T-helper 2 cell treated with Interferon-gamma antibody and Interleukin-4, amounts not matched to agents 100 ng/mL and 5 ng/mL, for 36 hours (primary cell): ENCODE measurements around the gene TLE3. TPM values are rescaled to one million over a fixed set of nuclear protein-coding genes. Genes with fewer than 3 reads are reported as not detected.

Experiments
- intact Hi-C: fragments of 100-400 bp; cut with micrococcal nuclease; formaldehyde crosslinking; loops from one replicate; pipeline ENCODE4 v1.15.1; 2023
- total RNA-seq: library from RNA; stranded (reverse); gene quantifications from 2 replicates; pipeline ENCODE4 v1.2.3, GENCODE V29; 2022

Gene TLE3
- total RNA-seq, 1 donor from 2014 or later = 58.4 TPM

DNA sequence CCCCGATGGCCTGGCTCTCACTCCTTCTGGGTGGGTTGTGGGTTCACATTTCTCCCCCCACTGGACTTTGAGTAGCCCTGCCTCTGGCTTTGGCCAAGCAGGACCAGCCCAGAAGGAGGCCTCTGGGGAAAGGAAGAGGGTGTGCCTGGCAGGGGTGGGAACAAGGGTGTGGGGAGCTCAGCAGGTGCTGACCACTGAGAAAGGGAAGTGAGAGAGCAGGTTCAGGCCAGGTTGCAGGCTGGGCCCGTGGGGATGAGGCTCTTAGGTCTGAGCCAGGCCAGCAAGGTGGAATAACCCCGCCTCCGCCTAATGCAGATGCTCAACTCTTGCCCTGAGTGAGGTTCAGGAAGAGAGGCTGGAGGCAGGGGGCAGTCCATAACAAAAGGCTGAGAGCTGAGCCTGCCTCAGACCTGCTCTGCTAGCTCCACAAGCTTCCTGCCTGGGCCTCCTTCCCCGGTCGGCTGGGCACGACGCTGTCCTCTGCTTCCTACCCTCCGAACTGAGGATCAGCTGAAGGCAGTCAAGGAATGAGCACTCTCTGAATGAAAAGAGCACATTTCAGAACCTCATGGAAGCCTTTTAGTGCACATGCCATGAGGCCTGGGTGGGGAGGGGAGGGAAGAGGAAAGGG, 82.7 kb downstream of the TLE3 start:
- intact Hi-C loops = no loop called here

DNA sequence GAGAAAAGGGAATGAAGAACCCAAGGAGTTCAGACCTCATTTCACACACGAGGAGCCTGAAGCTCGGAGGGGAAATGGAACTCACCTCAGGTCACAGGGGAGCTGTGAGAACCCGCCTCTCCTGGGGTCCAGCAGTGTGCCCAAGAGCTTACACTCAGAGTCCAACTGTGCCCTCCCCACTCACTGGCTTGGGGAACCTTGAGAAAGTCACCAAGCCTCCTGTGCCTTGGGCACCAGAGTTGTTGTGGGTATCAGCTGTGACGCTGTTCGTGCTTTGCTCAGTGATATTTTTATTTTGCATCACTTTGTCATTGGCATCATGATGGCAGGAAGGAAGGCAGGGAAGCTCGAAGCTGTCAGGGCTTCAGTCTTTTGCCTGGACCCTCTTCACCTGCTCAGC, 83.4 kb downstream of the TLE3 start:
- intact Hi-C loops = no loop called here

DNA sequence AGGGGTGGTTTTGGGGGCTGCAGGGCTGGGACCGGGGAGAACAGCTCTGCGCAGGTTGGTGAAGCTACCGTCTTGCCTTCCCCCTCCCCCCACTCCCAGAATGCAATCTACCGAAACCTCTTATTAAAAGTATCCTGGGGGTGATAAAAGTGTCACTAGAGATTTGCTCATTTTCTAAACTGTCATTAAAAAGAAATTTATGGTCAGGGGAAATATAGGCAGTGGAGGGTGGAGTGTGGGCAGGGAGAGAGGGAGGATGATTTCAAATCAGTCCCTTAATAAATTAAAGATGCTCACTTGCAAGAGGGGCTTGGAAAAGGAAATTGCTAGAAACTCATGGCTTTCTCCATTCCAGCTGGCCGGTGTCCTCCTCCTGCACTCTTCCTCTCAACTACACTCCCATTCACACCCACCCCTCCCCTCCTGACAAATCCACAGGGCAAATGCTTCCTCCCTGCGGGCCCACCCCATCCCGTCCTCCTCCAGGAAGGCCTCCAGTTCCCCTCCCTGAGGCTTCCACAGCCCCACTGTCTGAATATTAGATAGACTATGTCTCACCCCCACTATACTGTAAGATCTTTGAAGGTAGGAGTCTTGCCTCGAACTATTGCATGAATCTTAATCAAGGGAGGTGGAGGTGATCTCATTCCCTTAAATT, 83.9 kb downstream of the TLE3 start:
- intact Hi-C loops = no loop called here

DNA sequence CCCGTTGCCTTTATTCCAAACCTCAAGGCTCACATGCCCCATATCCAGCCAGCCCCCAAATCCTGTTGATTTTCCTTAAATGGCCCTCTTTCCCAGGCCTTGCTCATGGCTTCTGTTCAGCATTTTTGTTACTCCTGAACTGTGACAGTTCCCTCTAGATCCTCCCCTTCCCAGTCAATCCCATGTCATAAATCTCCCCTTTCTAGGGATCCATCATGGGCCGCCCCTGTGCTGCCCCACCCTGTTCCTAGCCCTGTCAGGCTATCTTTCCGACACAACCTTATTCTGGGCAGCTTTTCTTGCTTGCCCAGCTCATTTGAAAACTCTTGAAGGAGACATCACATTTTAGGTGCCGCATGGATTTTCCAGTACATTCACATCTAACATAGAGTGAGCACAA, 84.8 kb downstream of the TLE3 start:
- intact Hi-C loops = no loop called here

DNA sequence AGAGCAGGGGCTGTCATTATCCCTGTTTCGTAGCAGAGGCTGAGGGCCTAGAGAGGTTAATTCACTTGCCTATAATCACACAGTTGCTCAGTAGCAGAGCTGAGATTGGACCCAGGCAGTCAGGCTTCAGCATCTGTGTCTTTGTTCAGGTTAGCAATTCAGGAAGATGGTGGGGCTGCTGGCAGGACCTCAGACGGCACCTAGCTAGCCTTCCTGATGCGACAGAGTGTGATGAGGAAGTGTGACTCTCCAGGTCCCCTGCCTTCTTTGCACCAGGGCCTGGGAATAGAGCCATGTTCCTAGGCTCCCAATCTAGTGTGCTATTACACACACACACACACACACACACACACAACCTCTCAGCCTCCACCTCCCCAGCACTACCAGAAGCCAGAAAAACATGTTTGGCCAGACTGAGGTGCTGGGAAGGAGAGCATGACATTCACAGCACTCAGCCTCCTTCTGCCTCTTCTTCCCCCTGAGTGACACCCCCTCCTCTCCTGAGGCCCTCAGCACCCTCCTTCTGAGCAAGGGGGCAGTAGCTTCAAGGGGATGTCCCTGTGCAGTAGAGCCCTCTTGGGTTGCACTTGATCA, 88.9 kb downstream of the TLE3 start:
- intact Hi-C loops = no loop called here

DNA sequence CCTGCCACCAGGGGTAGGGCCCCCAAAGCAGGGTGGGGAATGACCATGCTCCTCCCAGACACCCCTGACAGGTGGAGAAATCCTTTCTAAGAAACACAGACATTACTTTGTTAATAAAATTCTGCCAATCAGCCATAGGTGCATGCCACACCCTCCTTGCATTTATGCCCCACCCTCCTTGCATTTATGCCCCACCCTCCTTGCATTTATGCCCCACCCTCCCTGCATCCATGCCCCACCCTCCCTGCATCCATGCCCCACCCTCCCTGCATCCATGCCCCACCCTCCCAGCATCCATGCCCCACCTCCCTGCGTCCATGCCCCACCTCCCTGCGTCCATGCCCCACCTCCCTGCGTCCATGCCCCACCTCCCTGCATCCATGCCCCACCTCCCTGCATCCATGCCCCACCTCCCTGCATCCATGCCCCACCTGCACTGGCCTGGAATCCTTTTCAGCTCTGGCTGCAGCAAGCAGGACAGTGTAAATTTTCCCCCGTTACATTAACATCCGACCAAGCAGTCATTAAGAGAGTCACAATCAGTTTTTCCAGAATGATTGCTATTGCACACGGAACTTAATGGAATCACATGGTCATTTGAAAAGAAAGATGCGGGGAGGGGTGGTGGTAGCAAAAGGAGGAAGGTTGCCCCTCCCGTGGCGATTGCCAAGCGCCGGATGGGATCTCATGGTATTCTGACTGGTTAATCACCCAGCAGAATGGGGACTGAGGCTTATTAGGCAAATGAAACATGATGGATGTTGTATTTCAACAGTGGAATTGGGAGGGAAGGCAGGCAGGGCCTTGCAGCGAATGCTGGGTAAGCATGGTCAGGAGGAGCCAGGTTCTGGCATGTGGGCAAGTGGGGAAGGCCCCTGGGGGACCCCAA, 91.2 kb downstream of the TLE3 start:
- intact Hi-C loops = no loop called here

DNA sequence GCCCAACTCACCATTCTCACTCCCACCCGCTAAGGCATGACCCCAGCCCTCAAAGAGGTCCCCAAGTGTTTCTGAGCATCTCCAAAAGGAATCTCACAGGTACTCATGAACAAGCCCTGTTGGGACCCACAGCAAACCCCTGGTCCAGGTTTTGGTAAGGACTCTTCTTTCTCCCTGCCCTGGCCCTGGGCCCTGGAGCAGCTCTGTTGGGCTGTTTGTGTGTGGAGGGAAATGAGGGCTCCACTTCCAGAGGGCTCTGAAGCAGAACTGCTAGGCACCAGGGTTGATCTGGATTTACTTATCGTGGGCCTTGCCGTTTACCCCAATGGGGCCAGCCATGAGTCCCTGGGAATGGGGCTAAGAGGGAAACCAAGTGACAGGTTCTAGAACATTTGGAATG, 92.9 kb downstream of the TLE3 start:
- intact Hi-C loops = no loop called here

DNA sequence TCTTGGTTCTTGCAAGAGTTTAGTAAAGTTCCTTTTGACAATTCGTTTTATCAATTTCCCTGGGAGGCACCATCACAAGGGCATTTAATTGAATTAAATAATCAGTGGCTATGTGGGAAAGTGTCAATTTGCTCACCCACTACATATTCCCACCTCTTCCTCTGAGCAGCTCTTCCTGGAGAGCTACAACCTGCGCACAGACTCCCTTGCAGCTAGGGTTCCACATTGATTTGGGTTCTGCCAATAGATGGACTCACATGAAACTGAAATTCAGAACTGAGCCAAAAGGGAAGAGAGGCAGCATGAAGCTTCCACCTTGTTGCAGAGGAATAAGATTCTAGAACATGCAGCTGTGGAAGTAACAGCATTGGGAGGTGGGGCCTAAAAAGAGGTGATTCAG, 94.8 kb downstream of the TLE3 start:
- intact Hi-C loops = no loop called here

DNA sequence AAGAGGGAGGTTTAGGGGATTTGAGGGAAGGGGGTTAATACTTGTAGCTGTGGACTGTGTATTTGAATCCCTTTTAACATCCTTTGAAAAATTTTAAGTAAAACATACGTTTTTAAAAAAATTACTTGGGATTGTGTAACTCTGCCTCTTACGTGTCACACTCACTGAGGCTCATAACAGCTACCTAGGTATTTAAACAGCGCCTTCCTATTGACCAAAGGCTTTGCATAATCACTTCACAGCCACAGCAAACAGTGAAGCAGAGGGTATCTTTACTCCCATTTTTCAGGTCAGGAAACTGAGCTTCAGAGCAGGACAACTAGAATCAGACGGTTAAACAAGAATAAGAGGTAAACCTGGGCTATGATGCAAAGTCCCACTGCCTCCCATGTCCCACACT, 95.9 kb downstream of the TLE3 start:
- intact Hi-C loops = no loop called here

DNA sequence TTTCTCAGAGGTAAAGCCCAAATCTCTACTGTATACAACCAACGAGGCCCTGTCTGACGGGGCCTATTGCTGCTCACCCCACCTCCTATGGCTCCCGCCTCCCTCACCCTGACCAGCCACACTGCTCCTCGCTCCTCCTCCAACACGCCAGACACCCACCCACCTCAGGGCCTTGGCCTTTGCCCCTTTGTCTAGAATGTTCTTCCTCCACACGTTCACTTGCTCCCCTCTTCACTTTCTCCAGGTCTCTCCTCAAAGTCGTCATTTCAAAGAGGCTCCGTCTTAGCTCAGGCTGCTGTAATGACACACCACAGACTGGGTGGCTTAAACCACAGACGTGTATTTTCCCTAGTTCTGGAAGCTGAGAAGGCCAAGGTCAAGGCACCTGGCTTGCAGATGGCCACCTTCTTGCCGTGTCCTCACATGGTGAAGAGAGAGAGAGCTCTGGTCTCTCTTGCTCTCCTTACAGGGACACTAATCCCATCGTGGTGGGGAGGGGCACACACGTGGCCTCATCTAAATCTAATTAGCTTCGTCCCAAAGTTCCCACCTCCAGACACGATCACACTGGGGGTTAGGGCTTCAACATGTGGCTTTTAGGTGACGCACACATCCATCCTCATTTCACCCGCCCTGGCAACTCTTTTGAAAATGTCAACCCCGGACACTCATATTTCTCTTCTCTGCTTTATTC, 98.2 kb downstream of the TLE3 start:
- intact Hi-C loops = no loop called here

DNA sequence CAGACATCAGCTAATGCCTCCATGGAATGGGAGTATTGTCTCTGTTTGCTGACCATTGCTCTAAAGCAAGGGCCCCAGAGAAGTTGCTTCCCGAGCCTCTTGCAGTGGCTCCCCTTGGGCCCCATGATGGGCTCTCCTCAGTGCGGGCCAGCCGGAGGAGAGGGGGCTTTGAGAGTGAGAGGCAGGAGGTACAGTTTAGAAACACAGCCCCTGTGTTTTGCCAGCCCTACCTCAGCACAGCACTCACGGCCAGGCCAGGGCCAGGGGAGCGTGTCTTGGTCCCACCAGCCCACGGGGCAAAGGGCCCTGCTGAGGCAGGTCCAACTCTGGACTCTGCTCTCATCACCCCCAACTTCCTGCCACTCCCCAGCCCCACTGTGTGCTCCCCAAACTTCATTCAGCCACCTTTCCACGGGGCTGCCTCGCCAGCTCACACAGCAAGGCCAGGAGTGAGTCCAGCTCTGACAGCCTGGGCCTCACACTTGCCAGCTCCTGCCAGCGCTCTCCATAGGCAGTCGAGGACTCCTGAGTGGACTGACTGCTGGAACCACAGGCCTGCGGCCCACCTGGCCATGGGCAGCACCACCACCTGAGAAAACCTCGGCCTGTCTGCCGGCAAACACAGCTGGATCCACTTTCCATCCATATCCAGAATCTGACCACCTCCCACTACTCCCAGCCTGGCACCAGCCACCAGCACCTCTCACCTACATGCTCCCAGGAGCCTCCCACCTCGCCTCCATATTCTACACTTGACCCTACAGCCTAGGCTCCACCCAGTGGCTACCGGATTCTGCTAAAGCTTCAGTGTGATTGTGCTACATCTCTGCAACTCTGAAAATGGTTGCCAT, 99.0 kb downstream of the TLE3 start:
- intact Hi-C loops = no loop called here

DNA sequence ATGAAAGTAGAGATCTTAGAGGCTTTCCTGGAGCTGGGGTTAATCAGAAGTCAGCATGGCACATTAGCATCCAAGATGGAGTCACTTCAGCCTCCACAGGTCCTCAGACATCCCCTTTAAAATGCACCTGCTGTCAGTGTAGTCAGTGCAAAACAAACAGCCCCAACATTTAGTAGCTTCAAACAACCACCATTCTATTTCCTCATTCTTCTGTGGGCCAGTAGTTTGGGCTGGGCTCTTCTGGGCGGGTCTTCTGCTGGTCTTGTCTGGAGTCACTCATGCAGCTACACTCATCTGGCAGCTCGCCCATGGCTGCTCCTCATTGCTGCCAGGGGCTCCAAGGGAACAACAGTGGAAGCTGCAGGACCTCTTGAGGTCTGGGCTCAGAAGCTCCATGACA, 99.9 kb downstream of the TLE3 start:
- intact Hi-C loops = no loop called here
